Lower lobe of right lung (tissue), 2 donors: ENCODE results near the gene ENDOV. TPM values are rescaled to one million over a fixed set of nuclear protein-coding genes. Genes with fewer than 3 reads are reported as not detected.

Experiments used
- ATAC-seq, 2 donors: fragments of 200-7000 bp; cut with Tn5 transposase; one replicate each; pipeline ENCODE4 v1.9.1; 2020 to 2022; ENCODE audit warnings: mild to moderate bottlenecking in 2 of 2, moderate library complexity in 2 of 2
- DNase-seq: peaks from one replicate; pipeline ENCODE4 v3.0.0-alpha.2; 2020
- H3K27ac ChIP-seq: fragments of 200-600 bp; one replicate; pipeline ENCODE4 v1.8.0; 2022
- H3K27me3 ChIP-seq: fragments of 200-600 bp; one replicate; pipeline ENCODE4 v1.8.0; 2022; ENCODE audit warnings: low read depth
- H3K36me3 ChIP-seq: fragments of 200-600 bp; one replicate; pipeline ENCODE4 v1.8.0; 2022; ENCODE audit warnings: mild to moderate bottlenecking
- H3K4me1 ChIP-seq: fragments of 200-600 bp; one replicate; pipeline ENCODE4 v1.8.0; 2022
- H3K4me3 ChIP-seq: fragments of 200-600 bp; one replicate; pipeline ENCODE4 v1.8.0; 2022; ENCODE audit warnings: mild to moderate bottlenecking
- H3K9me3 ChIP-seq: fragments of 200-600 bp; one replicate; pipeline ENCODE4 v1.8.0; 2022
- intact Hi-C: fragments of 100-400 bp; cut with DNase I; formaldehyde crosslinking; loops from one replicate; pipeline ENCODE4 v1.11.0; 2022
- total RNA-seq: library from RNA; stranded (reverse); fragmentation: NEBNext Ultra II Directional; extraction: Animal tissue kit (Norgen Biotek cat#: 25700); gene quantifications from one replicate; pipeline ENCODE4 v1.2.1, GENCODE V29; 2021
- TF ChIP-seq, protein P1 (sequence below): fragments of 200-600 bp; IDR thresholded peaks from one replicate; pipeline ENCODE4 v1.8.0; 2022; ENCODE audit warnings: antibody characterized with exemption, mild to moderate bottlenecking
- donor health status: DM: no; HTN: yes; CAD: no; lungs with severe emphysema.

Gene ENDOV
- total RNA-seq, 1 donor from 2014 or later = 23.4 TPM

- Histone ChIP-seq H3K27ac (no peak overlapping the region), H3K27me3 (peaks cover 26% of the 10 kb centered on the region)
These were observed 46.7 kb downstream of the ENDOV start for GRCh38 chr17:80461528-80462160.

GRCh38 chr17:80463784-80464400 is 48.9 kb downstream of the ENDOV start:
- no peaks in the 10 kb centered on the region for H3K4me1 ChIP-seq
- H3K27me3 ChIP-seq = peaks cover 37% of the 10 kb centered on the region
- DNase-seq (no peak), ATAC-seq (no peak)
- TF ChIP-seq, protein P1, sequence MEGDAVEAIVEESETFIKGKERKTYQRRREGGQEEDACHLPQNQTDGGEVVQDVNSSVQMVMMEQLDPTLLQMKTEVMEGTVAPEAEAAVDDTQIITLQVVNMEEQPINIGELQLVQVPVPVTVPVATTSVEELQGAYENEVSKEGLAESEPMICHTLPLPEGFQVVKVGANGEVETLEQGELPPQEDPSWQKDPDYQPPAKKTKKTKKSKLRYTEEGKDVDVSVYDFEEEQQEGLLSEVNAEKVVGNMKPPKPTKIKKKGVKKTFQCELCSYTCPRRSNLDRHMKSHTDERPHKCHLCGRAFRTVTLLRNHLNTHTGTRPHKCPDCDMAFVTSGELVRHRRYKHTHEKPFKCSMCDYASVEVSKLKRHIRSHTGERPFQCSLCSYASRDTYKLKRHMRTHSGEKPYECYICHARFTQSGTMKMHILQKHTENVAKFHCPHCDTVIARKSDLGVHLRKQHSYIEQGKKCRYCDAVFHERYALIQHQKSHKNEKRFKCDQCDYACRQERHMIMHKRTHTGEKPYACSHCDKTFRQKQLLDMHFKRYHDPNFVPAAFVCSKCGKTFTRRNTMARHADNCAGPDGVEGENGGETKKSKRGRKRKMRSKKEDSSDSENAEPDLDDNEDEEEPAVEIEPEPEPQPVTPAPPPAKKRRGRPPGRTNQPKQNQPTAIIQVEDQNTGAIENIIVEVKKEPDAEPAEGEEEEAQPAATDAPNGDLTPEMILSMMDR = no peak
- intact Hi-C loops = no loop called here
- no peaks in the 10 kb centered on the region for H3K36me3 ChIP-seq
- no peak overlapping the region for H3K27ac ChIP-seq
- H3K9me3 ChIP-seq = no peaks in the 10 kb centered on the region
- no peak overlapping the region for H3K4me3 ChIP-seq

More at GRCh38 chr17:80461528-80462160, 46.7 kb downstream of the ENDOV start:
- TF ChIP-seq, protein P1 = no peak
- DNase-seq (no peak), ATAC-seq (no peak)
- intact Hi-C loops = no loop called here
- Histone ChIP-seq H3K36me3 (no peaks in the 10 kb centered on the region), H3K9me3 (no peaks in the 10 kb centered on the region), H3K4me1 (no peaks in the 10 kb centered on the region), H3K4me3 (no peak overlapping the region)

GRCh38 chr17:80464486-80464885 is 49.5 kb downstream of the ENDOV start:
- Histone ChIP-seq H3K27me3 (peaks cover 41% of the 10 kb centered on the region), H3K4me3 (no peak overlapping the region), H3K4me1 (no peaks in the 10 kb centered on the region), H3K36me3 (no peaks in the 10 kb centered on the region), H3K9me3 (no peaks in the 10 kb centered on the region), H3K27ac (no peak overlapping the region)
- intact Hi-C loops = no loop called here
- ATAC-seq (no peak), DNase-seq (no peak)
- TF ChIP-seq, protein P1 = no peak

GRCh38 chr17:80465327-80465974 is 50.5 kb downstream of the ENDOV start:
- no peaks in the 10 kb centered on the region for H3K36me3 ChIP-seq
- intact Hi-C loops = no loop called here
- DNase-seq (no peak), ATAC-seq (no peak)
- H3K27ac ChIP-seq = no peak overlapping the region
- no peaks in the 10 kb centered on the region for H3K4me1 ChIP-seq
- TF ChIP-seq, protein P1 = no peak
- H3K4me3 ChIP-seq = no peak overlapping the region
- H3K9me3 ChIP-seq = no peaks in the 10 kb centered on the region
- H3K27me3 ChIP-seq = peaks cover 51% of the 10 kb centered on the region

- TF ChIP-seq, protein P1 = no peak
- no peak for DNase-seq
These were observed 51.3 kb downstream of the ENDOV start for GRCh38 chr17:80466188-80466705.

More at GRCh38 chr17:80466188-80466705, 51.3 kb downstream of the ENDOV start:
- Histone ChIP-seq H3K4me3 (no peak overlapping the region), H3K27me3 (peaks cover 59% of the 10 kb centered on the region), H3K36me3 (no peaks in the 10 kb centered on the region), H3K9me3 (no peaks in the 10 kb centered on the region), H3K27ac (no peak overlapping the region), H3K4me1 (no peaks in the 10 kb centered on the region)
- intact Hi-C loops = no loop called here
- no peak for ATAC-seq
